ENCODE results near the gene MDFIC. TPM values are rescaled to one million over a fixed set of nuclear protein-coding genes. Genes with fewer than 3 reads are reported as not detected.

MDFIC gene
- total and polyA plus RNA-seq, 3 experiments from 2014 or later: 125 to 135 (median 131) TPM

DNA sequence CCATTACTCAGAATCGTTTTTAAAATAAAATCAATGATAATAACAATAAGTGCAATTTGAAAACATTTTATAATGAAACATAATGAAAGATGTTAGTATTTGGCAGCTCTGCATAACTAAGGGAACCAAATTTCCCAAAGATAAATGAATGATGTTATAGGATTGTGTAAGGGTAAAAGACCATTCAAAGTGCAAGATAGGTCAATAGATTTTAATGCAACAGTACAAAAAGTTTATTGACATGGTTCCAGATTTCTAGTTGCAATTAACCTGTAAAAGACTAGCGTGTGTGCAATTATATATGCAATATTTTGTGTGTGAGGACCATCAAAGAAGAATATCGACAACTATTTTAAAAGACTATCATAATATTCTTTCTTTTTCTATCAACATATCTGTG is 122.3 kb downstream of the MDFIC start:
- H3K36me3 ChIP-seq (ENCODE audit: insufficient read depth, low read length): no peaks in the 10 kb centered on the region
- Mint-ChIP-seq H3K4me1 (no peaks in the 10 kb centered on the region), H3K27me3 (peaks cover 0 to 2% of the 10 kb centered on the region in 2 donors), H3K36me3 (peaks cover 0 to 5% (median 0%) of the 10 kb centered on the region in 3 donors), H3K27ac (no peak overlapping the region), H3K9me3 (peaks cover 0 to 2% (median 0%) of the 10 kb centered on the region in 5 donors), H3K4me3 (no peak overlapping the region)
- H3K27me3 ChIP-seq (ENCODE audit: insufficient read depth, low read length, poor library complexity, severe bottlenecking): no peaks in the 10 kb centered on the region
- no peaks in the 10 kb centered on the region for H3K9me3 ChIP-seq (ENCODE audit: low read length)
- H3K4me3 ChIP-seq (ENCODE audit: low read length): no peak overlapping the region
- ChIA-PET CTCF (no interaction called here), POLR2A (no interaction called here)
- H3K27ac ChIP-seq (ENCODE audit: low read depth, low read length): no peak overlapping the region
- DNase-seq: no peak
- H3K4me1 ChIP-seq (ENCODE audit: insufficient read depth, low read length): no peaks in the 10 kb centered on the region

GRCh38 chr7:115047958-115048720 is 126.2 kb downstream of the MDFIC start:
- ChIA-PET CTCF (no interaction called here), POLR2A (no interaction called here)
- Mint-ChIP-seq H3K4me3 (no peak overlapping the region), H3K9me3 (peaks cover 0 to 2% (median 0%) of the 10 kb centered on the region in 5 donors), H3K36me3 (peaks cover 0 to 7% (median 0%) of the 10 kb centered on the region in 3 donors), H3K4me1 (no peaks in the 10 kb centered on the region), H3K27me3 (peaks cover 0 to 8% of the 10 kb centered on the region in 2 donors), H3K27ac (no peak overlapping the region)
- H3K36me3 ChIP-seq (ENCODE audit: insufficient read depth, low read length): no peaks in the 10 kb centered on the region
- no peak overlapping the region for H3K27ac ChIP-seq (ENCODE audit: low read depth, low read length)
- no peak for DNase-seq
- H3K4me1 ChIP-seq (ENCODE audit: insufficient read depth, low read length): no peaks in the 10 kb centered on the region
- no peak overlapping the region for H3K4me3 ChIP-seq (ENCODE audit: low read length)
- no peaks in the 10 kb centered on the region for H3K27me3 ChIP-seq (ENCODE audit: insufficient read depth, low read length, poor library complexity, severe bottlenecking)
- no peaks in the 10 kb centered on the region for H3K9me3 ChIP-seq (ENCODE audit: low read length)

DNA sequence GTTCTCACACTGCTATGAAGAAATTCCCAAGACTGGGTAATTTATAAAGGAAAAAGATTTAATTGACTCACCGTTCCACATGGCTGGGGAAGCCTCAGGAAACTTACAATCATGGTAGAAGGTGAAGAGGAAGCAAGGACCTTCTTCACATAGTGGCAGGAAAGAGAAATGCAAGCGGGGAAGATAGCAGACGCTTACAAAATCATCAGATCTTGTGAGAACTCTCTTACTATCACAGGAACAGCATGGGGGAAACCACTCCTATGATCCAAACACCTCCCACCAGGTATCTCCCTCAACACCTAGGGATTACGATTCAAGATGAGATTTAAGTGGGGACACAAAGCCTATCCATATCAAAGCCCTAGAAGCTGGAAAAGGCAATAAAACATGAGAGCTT is 130.8 kb downstream of the MDFIC start:
- H3K27me3 Mint-ChIP-seq: peaks cover 0 to 8% of the 10 kb centered on the region in 2 donors
- H3K4me3 ChIP-seq (ENCODE audit: low read length): no peak overlapping the region
- no peak overlapping the region for H3K27ac Mint-ChIP-seq
- ChIA-PET CTCF (no interaction called here), POLR2A (no interaction called here)
- H3K9me3 Mint-ChIP-seq: no peaks in the 10 kb centered on the region
- peaks cover 0 to 3% (median 2%) of the 10 kb centered on the region in 3 donors for H3K4me1 Mint-ChIP-seq
- H3K27me3 ChIP-seq (ENCODE audit: insufficient read depth, low read length, poor library complexity, severe bottlenecking): no peaks in the 10 kb centered on the region
- peaks cover 0 to 7% (median 0%) of the 10 kb centered on the region in 3 donors for H3K36me3 Mint-ChIP-seq
- H3K4me1 ChIP-seq (ENCODE audit: insufficient read depth, low read length): no peaks in the 10 kb centered on the region
- no peaks in the 10 kb centered on the region for H3K36me3 ChIP-seq (ENCODE audit: insufficient read depth, low read length)
- no peak for DNase-seq
- H3K27ac ChIP-seq (ENCODE audit: low read depth, low read length): no peak overlapping the region
- H3K9me3 ChIP-seq (ENCODE audit: low read length): no peaks in the 10 kb centered on the region
- H3K4me3 Mint-ChIP-seq: no peak overlapping the region

GRCh38 chr7:115054478-115055065 is 132.7 kb downstream of the MDFIC start:
- DNase-seq: no peak
- H3K27ac ChIP-seq (ENCODE audit: low read depth, low read length): no peak overlapping the region
- no peaks in the 10 kb centered on the region for H3K27me3 ChIP-seq (ENCODE audit: insufficient read depth, low read length, poor library complexity, severe bottlenecking)
- no peaks in the 10 kb centered on the region for H3K9me3 ChIP-seq (ENCODE audit: low read length)
- no peaks in the 10 kb centered on the region for H3K36me3 ChIP-seq (ENCODE audit: insufficient read depth, low read length)
- Mint-ChIP-seq H3K9me3 (no peaks in the 10 kb centered on the region), H3K4me3 (no peak overlapping the region), H3K36me3 (peaks cover 0 to 7% (median 0%) of the 10 kb centered on the region in 3 donors), H3K27ac (no peak overlapping the region), H3K27me3 (peaks cover 0 to 8% of the 10 kb centered on the region in 2 donors), H3K4me1 (peaks cover 0 to 3% (median 2%) of the 10 kb centered on the region in 3 donors)
- no peaks in the 10 kb centered on the region for H3K4me1 ChIP-seq (ENCODE audit: insufficient read depth, low read length)
- ChIA-PET CTCF (no interaction called here), POLR2A (no interaction called here)
- no peak overlapping the region for H3K4me3 ChIP-seq (ENCODE audit: low read length)

DNA sequence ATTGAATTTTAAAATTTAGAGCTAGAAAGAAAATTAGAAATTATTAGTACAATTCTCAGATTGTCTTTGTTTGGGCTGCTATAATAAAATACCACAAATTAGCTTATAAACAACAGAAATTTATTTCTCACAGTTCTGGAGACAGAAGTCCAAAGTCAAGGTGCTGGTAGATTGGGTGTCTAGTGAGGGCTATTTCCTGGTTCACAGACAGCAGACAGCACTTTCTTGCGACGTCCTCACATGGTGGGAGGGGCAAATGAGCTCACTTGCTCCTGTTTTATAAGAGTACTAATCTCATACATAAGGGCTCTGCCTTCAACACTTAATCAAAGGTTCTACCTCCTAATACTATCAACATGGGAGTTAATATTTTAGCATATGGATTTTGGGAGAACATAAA is 134.1 kb downstream of the MDFIC start:
- ChIA-PET CTCF (interaction anchor here (0.8 kb wide), 1 partner anchor 190 kb away, joined by 3 read pairs; no protein-coding TSS in a partner anchor), POLR2A (no interaction called here)
- DNase-seq: no peak
- Histone ChIP-seq H3K36me3 (ENCODE audit: insufficient read depth, low read length) (no peaks in the 10 kb centered on the region), H3K4me3 (ENCODE audit: low read length) (no peak overlapping the region), H3K27me3 (ENCODE audit: insufficient read depth, low read length, poor library complexity, severe bottlenecking) (no peaks in the 10 kb centered on the region), H3K9me3 (ENCODE audit: low read length) (no peaks in the 10 kb centered on the region), H3K4me1 (ENCODE audit: insufficient read depth, low read length) (no peaks in the 10 kb centered on the region), H3K27ac (ENCODE audit: low read depth, low read length) (no peak overlapping the region)
- H3K4me3 Mint-ChIP-seq: no peak overlapping the region
- H3K9me3 Mint-ChIP-seq: no peaks in the 10 kb centered on the region
- H3K27me3 Mint-ChIP-seq: no peaks in the 10 kb centered on the region
- peaks cover 0 to 3% (median 0%) of the 10 kb centered on the region in 3 donors for H3K36me3 Mint-ChIP-seq
- H3K4me1 Mint-ChIP-seq: peaks cover 0 to 3% (median 2%) of the 10 kb centered on the region in 3 donors
- no peak overlapping the region for H3K27ac Mint-ChIP-seq

DNA sequence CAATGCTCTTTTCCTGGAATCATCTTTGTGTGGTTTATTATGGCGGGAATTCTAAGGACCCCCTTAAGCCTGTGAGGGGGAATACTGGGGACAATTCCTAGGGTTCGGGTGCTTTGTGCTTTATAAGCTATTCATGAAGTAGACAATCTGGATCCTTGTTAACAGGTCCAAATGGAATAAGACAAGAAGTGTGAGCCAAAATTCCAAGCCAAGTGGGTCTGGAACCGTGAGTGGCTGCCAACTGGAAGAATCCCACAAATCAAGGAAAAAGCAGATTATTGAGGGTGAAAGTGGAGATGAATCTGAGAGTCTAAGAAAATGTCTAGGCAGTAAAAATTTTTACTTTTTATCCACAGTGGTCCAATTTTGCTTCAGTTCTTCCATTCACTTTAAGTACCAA is 136.8 kb downstream of the MDFIC start:
- Mint-ChIP-seq H3K4me1 (peaks cover 0 to 3% (median 2%) of the 10 kb centered on the region in 3 donors), H3K36me3 (peaks cover 0 to 1% (median 0%) of the 10 kb centered on the region in 3 donors), H3K27ac (no peak overlapping the region), H3K4me3 (no peak overlapping the region), H3K9me3 (no peaks in the 10 kb centered on the region), H3K27me3 (no peaks in the 10 kb centered on the region)
- Histone ChIP-seq H3K4me3 (ENCODE audit: low read length) (no peak overlapping the region), H3K9me3 (ENCODE audit: low read length) (no peaks in the 10 kb centered on the region), H3K27ac (ENCODE audit: low read depth, low read length) (no peak overlapping the region), H3K4me1 (ENCODE audit: insufficient read depth, low read length) (no peaks in the 10 kb centered on the region), H3K27me3 (ENCODE audit: insufficient read depth, low read length, poor library complexity, severe bottlenecking) (no peaks in the 10 kb centered on the region), H3K36me3 (ENCODE audit: insufficient read depth, low read length) (no peaks in the 10 kb centered on the region)
- POLR2A ChIA-PET: no interaction called here
- CTCF ChIA-PET: no interaction called here
- no peak for DNase-seq

DNA sequence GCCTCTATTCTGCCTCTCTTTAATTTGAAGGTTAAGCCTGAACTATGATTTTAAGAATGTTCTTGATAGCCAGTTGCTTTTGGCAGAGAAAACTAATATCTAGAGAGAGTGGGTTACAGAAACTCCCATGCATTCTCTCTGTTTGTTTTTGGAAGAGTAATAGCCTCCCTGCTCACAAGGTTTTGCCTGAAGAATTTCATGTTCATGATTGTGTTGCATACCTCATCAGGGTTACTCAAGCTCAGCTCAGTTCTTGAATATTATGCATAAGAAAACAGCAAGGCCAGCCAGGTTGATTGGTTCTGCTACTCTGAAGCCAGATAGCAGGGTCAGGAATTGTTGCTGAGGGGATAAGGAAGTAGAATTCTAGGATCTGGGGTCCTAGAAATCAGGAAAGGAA is 137.4 kb downstream of the MDFIC start:
- Mint-ChIP-seq H3K27me3 (no peaks in the 10 kb centered on the region), H3K36me3 (peaks cover 0 to 1% (median 0%) of the 10 kb centered on the region in 3 donors), H3K4me3 (no peak overlapping the region), H3K27ac (peak overlapping the region in 1 of 8 donors; percentile 15), H3K9me3 (no peaks in the 10 kb centered on the region), H3K4me1 (no peaks in the 10 kb centered on the region)
- H3K9me3 ChIP-seq (ENCODE audit: low read length): no peaks in the 10 kb centered on the region
- CTCF ChIA-PET: no interaction called here
- POLR2A ChIA-PET: no interaction called here
- no peak overlapping the region for H3K4me3 ChIP-seq (ENCODE audit: low read length)
- no peak for DNase-seq
- no peaks in the 10 kb centered on the region for H3K4me1 ChIP-seq (ENCODE audit: insufficient read depth, low read length)
- no peaks in the 10 kb centered on the region for H3K36me3 ChIP-seq (ENCODE audit: insufficient read depth, low read length)
- no peaks in the 10 kb centered on the region for H3K27me3 ChIP-seq (ENCODE audit: insufficient read depth, low read length, poor library complexity, severe bottlenecking)
- H3K27ac ChIP-seq (ENCODE audit: low read depth, low read length): no peak overlapping the region

DNA sequence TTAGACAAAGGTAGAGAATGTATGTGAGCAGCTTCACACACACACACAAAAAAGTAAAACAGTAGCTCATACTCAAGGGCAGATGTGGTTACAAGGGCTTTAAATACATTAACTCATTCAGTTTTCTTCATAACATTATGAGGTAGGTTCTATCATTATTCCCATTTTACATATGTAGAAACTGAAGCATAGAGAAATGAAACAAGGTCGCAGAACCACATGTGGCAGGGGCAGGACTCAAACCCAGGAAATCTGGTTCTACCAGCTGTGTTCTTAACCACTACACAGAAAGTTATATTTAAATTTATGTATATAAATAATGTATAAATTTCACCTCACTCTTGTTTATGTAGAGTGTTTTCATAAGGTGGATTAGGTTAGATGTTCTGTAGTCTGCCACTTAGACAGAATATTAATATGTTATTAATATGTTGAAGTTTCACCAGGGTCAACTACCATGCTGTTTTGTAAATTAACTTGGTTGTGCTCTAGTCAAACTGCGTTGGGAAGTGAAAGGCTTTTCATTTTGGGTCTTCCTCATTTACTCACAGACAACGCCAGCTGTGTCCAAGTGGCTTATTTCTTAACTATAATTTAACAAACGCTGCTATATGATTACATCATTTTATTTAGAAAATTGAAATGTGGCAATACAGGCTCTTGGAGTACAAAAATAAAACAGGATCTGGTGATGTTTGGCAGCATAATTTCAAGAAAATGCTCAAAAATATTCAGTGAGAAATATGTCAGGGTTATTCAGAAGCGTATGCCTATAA is 138.4 kb downstream of the MDFIC start:
- H3K4me3 Mint-ChIP-seq: no peak overlapping the region
- H3K4me3 ChIP-seq (ENCODE audit: low read length): no peak overlapping the region
- H3K27ac Mint-ChIP-seq: no peak overlapping the region
- no peaks in the 10 kb centered on the region for H3K4me1 ChIP-seq (ENCODE audit: insufficient read depth, low read length)
- DNase-seq: no peak
- peaks cover 0 to 4% (median 2%) of the 10 kb centered on the region in 3 donors for H3K36me3 Mint-ChIP-seq
- no peak overlapping the region for H3K27ac ChIP-seq (ENCODE audit: low read depth, low read length)
- POLR2A ChIA-PET: no interaction called here
- no peaks in the 10 kb centered on the region for H3K27me3 Mint-ChIP-seq
- no peaks in the 10 kb centered on the region for H3K9me3 Mint-ChIP-seq
- CTCF ChIA-PET: no interaction called here
- H3K4me1 Mint-ChIP-seq: no peaks in the 10 kb centered on the region
- no peaks in the 10 kb centered on the region for H3K9me3 ChIP-seq (ENCODE audit: low read length)
- H3K27me3 ChIP-seq (ENCODE audit: insufficient read depth, low read length, poor library complexity, severe bottlenecking): no peaks in the 10 kb centered on the region
- no peaks in the 10 kb centered on the region for H3K36me3 ChIP-seq (ENCODE audit: insufficient read depth, low read length)

All from CD8-positive, alpha-beta memory T cell (primary cell).